H9 (cell line): Measurements from ENCODE around the gene SLC35F5. TPM values are rescaled to one million over a fixed set of nuclear protein-coding genes. Genes with fewer than 3 reads are reported as not detected.

Experiments used
- DNase-seq: peaks from one replicate; pipeline ENCODE4 v3.0.0-alpha.2; 2017
- H2AFZ ChIP-seq: one replicate; pipeline ENCODE4 v1.6.1; 2013; ENCODE audit warnings: mild to moderate bottlenecking, low read length, control low read depth, moderate library complexity
- H2AK5ac ChIP-seq: 2 replicates; pipeline ENCODE4 v1.6.1; 2013; ENCODE audit warnings: low read length, control low read depth, mixed read lengths; ENCODE audit not compliant: insufficient read length
- H2BK120ac ChIP-seq: one replicate; pipeline ENCODE4 v1.6.1; 2013; ENCODE audit warnings: low read depth, mild to moderate bottlenecking, low read length, control low read depth, inconsistent platforms; ENCODE audit not compliant: poor library complexity, severe bottlenecking
- H2BK12ac ChIP-seq: 2 replicates; pipeline ENCODE4 v1.6.1; 2013; ENCODE audit warnings: low read length, control low read depth, mixed read lengths, low read depth; ENCODE audit not compliant: insufficient read length
- H2BK15ac ChIP-seq: 2 replicates; pipeline ENCODE4 v1.6.1; 2013; ENCODE audit warnings: low read depth, low read length, control low read depth
- H2BK20ac ChIP-seq: one replicate; pipeline ENCODE4 v1.6.1; 2013; ENCODE audit warnings: low read depth, mild to moderate bottlenecking, low read length, control low read depth, inconsistent platforms; ENCODE audit not compliant: poor library complexity, severe bottlenecking
- H2BK5ac ChIP-seq: 2 replicates; pipeline ENCODE4 v1.6.1; 2013; ENCODE audit warnings: low read length, control low read depth, mixed read lengths; ENCODE audit not compliant: insufficient read length
- H3K14ac ChIP-seq: 2 replicates; pipeline ENCODE4 v1.6.1; 2013; ENCODE audit warnings: low read length, control low read depth; ENCODE audit not compliant: insufficient read depth
- H3K18ac ChIP-seq: 2 replicates; pipeline ENCODE4 v1.6.1; 2013; ENCODE audit warnings: low read depth, mild to moderate bottlenecking, mixed read lengths, low read length, control low read depth; ENCODE audit not compliant: insufficient read length
- H3K23ac ChIP-seq: 2 replicates; pipeline ENCODE4 v1.6.1; 2013; ENCODE audit warnings: low read length, control low read depth, mixed read lengths, low read depth; ENCODE audit not compliant: insufficient read length
- H3K23me2 ChIP-seq: 2 replicates; pipeline ENCODE4 v1.6.1; 2013; ENCODE audit warnings: low read depth, mild to moderate bottlenecking, mixed read lengths, low read length, control low read depth; ENCODE audit not compliant: insufficient read length, poor library complexity, severe bottlenecking
- H3K27ac ChIP-seq: 2 replicates; pipeline ENCODE4 v1.5.1; 2013; ENCODE audit warnings: low read length, control low read depth, mixed read lengths, low read depth; ENCODE audit not compliant: insufficient read length
- H3K27me3 ChIP-seq: 2 replicates; pipeline ENCODE4 v1.6.1; 2013; ENCODE audit warnings: low read length, control low read depth, inconsistent platforms; ENCODE audit not compliant: insufficient read depth
- H3K4ac ChIP-seq: 2 replicates; pipeline ENCODE4 v1.6.1; 2013; ENCODE audit warnings: low read depth, mild to moderate bottlenecking, control low read depth, inconsistent platforms, low read length, moderate library complexity
- H3K4me1 ChIP-seq: 2 replicates; pipeline ENCODE4 v1.6.1; 2013; ENCODE audit warnings: low read length, control low read depth, inconsistent platforms; ENCODE audit not compliant: insufficient read depth
- H3K4me2 ChIP-seq: 2 replicates; pipeline ENCODE4 v1.6.1; 2013; ENCODE audit warnings: low read length, control low read depth, mixed read lengths; ENCODE audit not compliant: insufficient read length, insufficient read depth
- H3K56ac ChIP-seq: 2 replicates; pipeline ENCODE4 v1.6.1; 2013; ENCODE audit warnings: low read depth, mild to moderate bottlenecking, mixed read lengths, low read length, control low read depth; ENCODE audit not compliant: insufficient read length
- H3K79me1 ChIP-seq: 2 replicates; pipeline ENCODE4 v1.6.1; 2013; ENCODE audit warnings: low read depth, mild to moderate bottlenecking, moderate library complexity, low read length, control low read depth, inconsistent platforms; ENCODE audit not compliant: insufficient read depth, poor library complexity, severe bottlenecking
- H3K79me2 ChIP-seq: 2 replicates; pipeline ENCODE4 v1.6.1; 2013; ENCODE audit warnings: low read length, control low read depth, inconsistent platforms; ENCODE audit not compliant: insufficient read depth
- H3K9ac ChIP-seq: 2 replicates; pipeline ENCODE4 v1.6.1; 2013; ENCODE audit warnings: low read length, control low read depth, mixed read lengths; ENCODE audit not compliant: insufficient read length; ENCODE audit errors: extremely low read depth
- H3K9me3 ChIP-seq: one replicate; pipeline ENCODE4 v1.6.1; 2013; ENCODE audit warnings: low read depth, low read length, inconsistent platforms; ENCODE audit not compliant: control insufficient read depth
- H3T11ph ChIP-seq: one replicate; pipeline ENCODE4 v1.6.1; 2013; ENCODE audit warnings: mild to moderate bottlenecking, low read length, control low read depth, inconsistent platforms
- H4K20me1 ChIP-seq: one replicate; pipeline ENCODE4 v1.6.1; 2013; ENCODE audit not compliant: control insufficient read depth, insufficient read length, insufficient read depth
- H4K5ac ChIP-seq: 2 replicates; pipeline ENCODE4 v1.6.1; 2013; ENCODE audit warnings: low read depth, mild to moderate bottlenecking, mixed read lengths, low read length, control low read depth; ENCODE audit not compliant: insufficient read length
- H4K8ac ChIP-seq: replicated peaks from 2 replicates; pipeline ENCODE4 v1.6.1; 2013; ENCODE audit warnings: low read length, control low read depth, mixed read lengths, low read depth; ENCODE audit not compliant: insufficient read length
- H4K91ac ChIP-seq: 2 replicates; pipeline ENCODE4 v1.6.1; 2013; ENCODE audit warnings: low read depth, mild to moderate bottlenecking, moderate library complexity, mixed read lengths, low read length, control low read depth; ENCODE audit not compliant: insufficient read length
- H3K27ac Mint-ChIP-seq, 3 experiments: 2 replicates in 2 of 3; 3 replicates in 1 of 3; pipeline ENCODE4 v1.8.0; 2020 to 2021; ENCODE audit warnings: mixed read lengths in 3 of 3, mild to moderate bottlenecking in 1 of 3, moderate library complexity in 1 of 3
- H3K27me3 Mint-ChIP-seq: 2 replicates; pipeline ENCODE4 v1.8.0; 2021; ENCODE audit warnings: low read depth, mild to moderate bottlenecking, moderate library complexity, mixed read lengths
- H3K36me3 Mint-ChIP-seq, 3 experiments: 2 replicates in 2 of 3; 3 replicates in 1 of 3; pipeline ENCODE4 v1.8.0; 2020 to 2021; ENCODE audit warnings: low read depth in 3 of 3, mixed read lengths in 3 of 3; ENCODE audit not compliant: insufficient read depth in 1 of 3
- H3K4me1 Mint-ChIP-seq, 2 experiments: 2 replicates each; pipeline ENCODE4 v1.8.0; 2020; ENCODE audit warnings: mixed read lengths in 2 of 2
- H3K4me3 Mint-ChIP-seq, 2 experiments: 2 replicates in 1 of 2; 3 replicates in 1 of 2; pipeline ENCODE4 v1.8.0; 2020 to 2021; ENCODE audit warnings: mild to moderate bottlenecking in 2 of 2, mixed read lengths in 2 of 2, moderate library complexity in 1 of 2
- H3K9me3 Mint-ChIP-seq, 2 experiments: 2 replicates in 1 of 2; 3 replicates in 1 of 2; pipeline ENCODE4 v1.8.0; 2020; ENCODE audit warnings: mild to moderate bottlenecking in 2 of 2, mixed read lengths in 2 of 2, moderate library complexity in 1 of 2
- WGBS: extraction: QIAGEN DNeasy Blood & Tissue Kit; methylation state at CpG from one replicate; pipeline ENCODE4 v1.1.7; 2013; ENCODE audit warnings: missing lambda C conversion rate, low lambda C conversion rate, mixed read lengths; ENCODE audit not compliant: insufficient read length; ENCODE audit errors: extremely low coverage; 5-methylcytosine and 5-hydroxymethylcytosine counted together
- total RNA-seq: library from RNA; stranded (reverse); gene quantifications from 2 replicates; pipeline ENCODE4 v1.2.1, GENCODE V29; 2021
- TF ChIP-seq, protein P1 (sequence below): fragments of 200-600 bp; sonication (generic); conservative IDR thresholded peaks from 3 replicates; pipeline ENCODE4 v1.8.0; 2021; ENCODE audit warnings: antibody characterized with exemption, mild to moderate bottlenecking

SLC35F5 gene
- total RNA-seq, 1 experiment from 2014 or later, result 31.3 TPM

GRCh38 chr2:113795405-113795920, 39.0 kb upstream of the SLC35F5 start:
- Histone ChIP-seq H3K4ac (no peak overlapping the region), H3K23me2 (no peaks in the 10 kb centered on the region), H3T11ph (no peak overlapping the region), H4K20me1 (no peaks in the 10 kb centered on the region), H3K9ac (no peak overlapping the region), H3K27ac (no peak overlapping the region), H4K8ac (no peak overlapping the region), H3K18ac (no peak overlapping the region), H3K9me3 (no peaks in the 10 kb centered on the region), H4K5ac (no peak overlapping the region), H3K56ac (no peak overlapping the region), H2BK12ac (no peak overlapping the region), H3K4me2 (no peak overlapping the region), H3K14ac (no peak overlapping the region), H3K27me3 (no peaks in the 10 kb centered on the region), H2AFZ (no peak overlapping the region), H2AK5ac (no peak overlapping the region), H2BK15ac (no peak overlapping the region), H3K79me1 (no peaks in the 10 kb centered on the region), H3K23ac (no peak overlapping the region), H3K4me1 (no peaks in the 10 kb centered on the region), H2BK5ac (no peak overlapping the region), H4K91ac (no peak overlapping the region), H2BK20ac (no peak overlapping the region), H2BK120ac (no peak overlapping the region), H3K79me2 (no peaks in the 10 kb centered on the region)
- no peak overlapping the region for H3K4me3 Mint-ChIP-seq
- no peak for DNase-seq
- WGBS, result no CpG with 5 or more reads among the region's 3 CpGs
- H3K9me3 Mint-ChIP-seq, result no peaks in the 10 kb centered on the region
- no peaks in the 10 kb centered on the region for H3K36me3 Mint-ChIP-seq
- peaks cover 5% of the 10 kb centered on the region; the same call in 1 of the 2 replicates for H3K27me3 Mint-ChIP-seq
- TF ChIP-seq, protein P1, sequence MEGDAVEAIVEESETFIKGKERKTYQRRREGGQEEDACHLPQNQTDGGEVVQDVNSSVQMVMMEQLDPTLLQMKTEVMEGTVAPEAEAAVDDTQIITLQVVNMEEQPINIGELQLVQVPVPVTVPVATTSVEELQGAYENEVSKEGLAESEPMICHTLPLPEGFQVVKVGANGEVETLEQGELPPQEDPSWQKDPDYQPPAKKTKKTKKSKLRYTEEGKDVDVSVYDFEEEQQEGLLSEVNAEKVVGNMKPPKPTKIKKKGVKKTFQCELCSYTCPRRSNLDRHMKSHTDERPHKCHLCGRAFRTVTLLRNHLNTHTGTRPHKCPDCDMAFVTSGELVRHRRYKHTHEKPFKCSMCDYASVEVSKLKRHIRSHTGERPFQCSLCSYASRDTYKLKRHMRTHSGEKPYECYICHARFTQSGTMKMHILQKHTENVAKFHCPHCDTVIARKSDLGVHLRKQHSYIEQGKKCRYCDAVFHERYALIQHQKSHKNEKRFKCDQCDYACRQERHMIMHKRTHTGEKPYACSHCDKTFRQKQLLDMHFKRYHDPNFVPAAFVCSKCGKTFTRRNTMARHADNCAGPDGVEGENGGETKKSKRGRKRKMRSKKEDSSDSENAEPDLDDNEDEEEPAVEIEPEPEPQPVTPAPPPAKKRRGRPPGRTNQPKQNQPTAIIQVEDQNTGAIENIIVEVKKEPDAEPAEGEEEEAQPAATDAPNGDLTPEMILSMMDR, result no peak
- H3K27ac Mint-ChIP-seq, result no peak overlapping the region
- peaks cover 3 to 4% of the 10 kb centered on the region in 2 experiments; a peak in 3 of 4 replicates for H3K4me1 Mint-ChIP-seq
